Measurements from ENCODE around the gene CD81.

Gene CD81

GRCh38 chr11:2409611-2410468, 32.7 kb downstream of the CD81 start:
- DNase-seq: no peak

DNA sequence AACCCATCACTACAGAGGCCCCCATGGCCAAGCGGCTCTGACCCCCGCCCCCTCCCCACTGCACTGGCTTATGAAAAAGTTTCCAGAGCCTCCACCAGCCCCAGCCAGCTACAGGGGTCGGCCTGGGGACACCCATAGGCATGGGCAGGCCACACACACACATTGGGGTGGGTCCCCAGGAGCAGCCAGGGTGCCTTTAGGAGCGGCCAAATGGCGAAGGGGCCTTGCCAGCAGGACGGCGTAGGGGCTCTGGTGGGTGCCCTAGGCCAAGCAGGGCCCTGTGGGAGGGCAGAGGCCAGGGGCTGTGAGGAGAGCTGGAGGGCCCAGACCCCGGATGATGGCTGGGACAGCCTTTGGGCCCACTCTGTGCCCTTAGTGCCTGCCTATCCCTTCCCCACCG, 33.5 kb downstream of the CD81 start:
- DNase-seq: no peak

- no peak for DNase-seq
Observed at GRCh38 chr11:2411446-2412305, 34.6 kb downstream of the CD81 start.

GRCh38 chr11:2412323-2412722, 35.2 kb downstream of the CD81 start:
- no peak for DNase-seq

DNA sequence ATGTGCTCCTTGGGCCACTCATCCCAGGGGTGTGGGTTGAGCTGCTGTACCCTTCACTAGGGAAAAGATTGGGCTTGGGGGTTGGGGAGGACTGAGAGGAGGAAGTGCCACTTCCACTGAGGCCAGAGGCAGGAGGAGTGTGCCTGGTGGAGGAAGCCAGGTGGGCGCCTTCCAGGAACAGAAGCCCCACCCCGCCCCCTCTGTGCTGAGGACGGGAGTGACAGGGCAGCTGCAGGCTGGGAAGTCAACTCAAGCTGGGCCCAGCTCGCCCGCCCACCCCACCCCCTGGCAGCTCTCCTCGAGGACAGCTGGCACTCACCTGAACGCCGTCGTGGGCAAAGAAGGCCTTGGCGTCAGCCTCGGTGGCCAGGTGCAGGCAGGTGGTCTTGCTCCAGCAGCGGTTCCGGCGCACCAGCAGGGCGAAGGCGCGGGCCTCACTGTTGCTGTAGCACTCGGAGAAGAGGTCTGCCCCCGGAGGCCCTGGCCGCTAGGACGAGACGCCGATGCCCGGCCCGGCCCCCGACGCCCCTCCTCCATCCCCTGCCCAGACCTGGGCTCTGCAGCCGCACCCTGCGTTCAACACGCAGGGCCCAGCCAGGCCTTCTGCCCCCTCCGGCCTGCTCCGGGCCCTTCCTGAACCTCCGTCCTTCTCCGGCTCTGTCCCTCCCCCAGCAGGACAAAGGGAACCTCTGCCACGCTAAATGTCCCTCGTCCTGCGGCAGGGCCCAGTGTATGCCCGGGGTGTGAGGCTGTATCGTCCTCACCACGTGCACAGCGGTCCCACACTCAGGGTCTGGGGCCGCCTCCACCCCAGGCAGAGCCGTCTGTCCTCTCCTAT, 36.9 kb downstream of the CD81 start:
- no peak for DNase-seq

DNA sequence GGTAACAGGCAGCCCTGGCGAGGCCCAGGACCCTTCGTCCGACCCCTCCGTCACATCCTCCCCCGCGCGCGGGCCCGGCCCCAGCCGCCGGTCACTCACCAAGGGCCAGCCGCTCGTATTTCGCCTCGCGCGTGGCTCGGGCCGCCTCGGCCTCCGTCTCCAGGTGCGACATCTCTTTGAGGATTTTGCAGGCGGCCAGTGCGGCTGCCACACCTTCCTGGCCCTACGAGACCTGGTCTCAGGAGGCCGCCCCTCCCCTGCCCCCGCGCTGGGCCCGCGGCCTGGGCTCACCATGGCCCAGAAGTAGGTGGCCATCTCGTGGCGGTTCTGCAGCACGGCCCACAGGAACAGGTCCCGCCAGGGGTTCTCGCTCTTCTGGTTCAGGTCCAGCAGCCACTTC, 37.5 kb downstream of the CD81 start:
- DNase-seq: no peak

GRCh38 chr11:2415171-2415570, 38.1 kb downstream of the CD81 start:
- DNase-seq: no peak

DNA sequence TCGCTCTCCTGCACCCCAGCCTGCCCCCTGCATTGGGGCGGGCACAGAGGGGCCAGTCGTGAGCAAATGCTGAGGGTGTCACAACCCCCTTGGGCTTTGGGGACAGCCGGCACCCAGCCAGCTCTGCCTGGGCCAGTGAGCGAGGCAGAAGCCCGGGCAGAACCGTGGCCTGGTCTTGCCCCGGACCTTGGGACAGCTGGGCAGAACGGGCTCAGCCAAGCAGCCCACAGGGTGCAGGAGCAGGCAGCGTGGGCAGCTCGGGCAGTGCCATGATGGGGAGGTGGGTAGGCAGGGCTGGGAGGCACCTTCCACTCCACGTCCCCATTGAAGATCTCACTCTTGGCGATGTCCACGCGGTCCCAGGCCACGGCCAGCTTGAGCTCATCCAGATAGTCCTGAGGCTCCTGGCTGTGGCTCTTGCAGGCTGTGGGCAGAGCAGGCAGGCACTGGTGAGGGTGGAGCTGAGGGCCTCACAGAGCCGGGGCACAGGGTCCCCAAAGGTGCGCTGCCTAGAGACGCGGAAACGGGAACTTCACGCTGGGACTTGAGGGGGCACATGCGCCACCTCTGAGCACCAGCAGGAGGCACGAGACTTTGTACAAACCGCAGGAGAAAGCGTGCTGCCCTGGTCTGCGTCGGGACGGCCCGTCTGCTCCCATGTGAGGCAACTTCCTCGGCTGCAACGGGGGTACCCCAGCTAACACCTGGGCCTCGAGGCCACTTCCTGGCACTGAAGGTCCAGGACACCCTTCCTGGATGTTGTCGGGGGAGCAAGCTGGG, 38.7 kb downstream of the CD81 start:
- no peak for DNase-seq

GRCh38 chr11:2416765-2417164, 39.7 kb downstream of the CD81 start:
- no peak for DNase-seq

GRCh38 chr11:2417856-2418692, 41.0 kb downstream of the CD81 start:
- no peak for DNase-seq

GRCh38 chr11:2418693-2419360, 41.7 kb downstream of the CD81 start:
- DNase-seq: no peak

DNA sequence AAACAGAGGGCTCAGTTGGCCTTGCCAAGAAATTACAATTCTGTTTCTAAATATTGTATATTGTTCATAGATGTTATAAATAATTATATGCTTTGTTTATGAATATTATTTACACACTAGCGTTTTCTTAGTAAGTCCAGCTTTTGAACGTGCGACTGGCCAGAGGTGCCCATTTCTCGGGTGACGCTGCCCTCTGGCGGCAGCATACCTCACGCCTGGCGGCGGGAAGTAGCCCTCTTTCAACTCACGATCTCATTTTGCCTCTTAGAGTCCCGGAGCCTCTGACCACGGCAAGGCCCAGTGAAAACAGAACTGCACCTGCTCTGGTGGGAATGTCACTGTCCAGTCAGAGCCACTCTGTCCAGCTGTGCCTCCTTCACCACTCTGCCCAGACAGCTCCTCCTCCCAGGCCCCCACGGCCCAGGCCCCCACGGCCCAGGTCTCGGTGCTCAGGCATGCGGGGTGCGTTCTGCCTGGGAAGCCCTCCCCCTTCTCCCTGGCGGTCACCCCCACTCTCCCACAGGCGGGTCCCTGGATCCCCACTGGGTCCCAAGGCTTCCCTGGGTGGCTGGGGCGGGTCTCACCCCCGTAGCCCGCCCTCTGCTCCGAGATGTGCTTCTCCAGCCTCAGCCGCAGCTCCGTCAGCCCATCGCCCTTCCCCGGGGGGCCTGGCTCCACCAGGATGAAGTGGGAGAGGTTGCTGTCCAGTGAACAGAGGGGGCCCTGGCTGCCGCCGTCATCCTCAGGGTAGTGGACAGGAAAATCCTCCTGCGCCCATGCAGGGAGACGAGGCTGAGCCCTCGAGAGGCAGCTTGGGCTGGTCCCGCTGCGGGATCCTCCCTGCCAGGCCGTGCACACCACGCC, 42.8 kb downstream of the CD81 start:
- DNase-seq: peak; percentile 67

GRCh38 chr11:2420502-2421225, 43.6 kb downstream of the CD81 start:
- peak; percentile 69 for DNase-seq

DNA sequence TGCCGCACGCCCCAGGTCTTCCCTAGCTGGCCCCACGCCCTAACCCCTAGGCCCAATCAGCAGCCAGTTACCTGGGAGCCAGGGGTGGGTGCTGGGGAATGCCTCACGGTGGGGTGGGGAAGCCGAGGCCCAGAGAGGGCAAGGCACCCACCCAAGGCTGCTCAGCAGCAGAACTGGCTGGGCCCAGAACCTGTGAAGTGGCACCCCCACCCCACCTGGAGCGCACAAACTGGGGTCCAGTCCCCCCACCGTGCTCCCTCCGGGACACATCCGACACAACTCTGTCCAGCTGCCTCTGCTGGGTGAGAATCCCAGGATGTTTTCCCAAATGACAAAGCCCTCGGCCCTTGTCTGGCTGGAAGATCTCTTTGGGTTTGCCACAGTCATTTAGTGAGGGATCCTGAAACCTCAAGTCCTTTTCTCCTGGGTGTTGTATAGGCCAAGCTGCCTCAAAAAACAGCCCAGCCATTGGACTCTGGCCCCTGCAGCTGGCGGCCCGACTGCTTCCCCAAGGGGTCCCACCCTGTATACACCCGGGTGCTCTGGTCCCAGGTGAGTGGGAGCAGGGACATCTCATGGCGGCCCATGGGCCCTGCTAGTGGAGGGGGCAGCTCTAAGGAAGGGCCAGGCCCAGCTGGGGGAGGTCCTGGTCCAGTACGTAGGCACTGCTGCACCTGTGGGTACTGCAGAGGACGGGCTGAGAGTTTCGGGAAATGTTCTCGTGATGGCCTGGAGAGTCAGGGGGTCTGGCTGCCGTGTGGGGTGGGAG, 44.3 kb downstream of the CD81 start:
- DNase-seq: no peak

GRCh38 chr11:2421996-2422395, 44.9 kb downstream of the CD81 start:
- no peak for DNase-seq

- DNase-seq: no peak
Observed at GRCh38 chr11:2422461-2423156, 45.5 kb downstream of the CD81 start.

Data from CD4-positive, alpha-beta T cell treated with Interleukin-21 for 1 hour (primary cell).